Karpas-422 (cell line): ENCODE data around the gene MRFAP1. TPM values are rescaled to one million over a fixed set of nuclear protein-coding genes. Genes with fewer than 3 reads are reported as not detected.

Experiments
- DNase-seq: peaks from one replicate; pipeline ENCODE4 v3.0.0-alpha.2; 2015
- H2AFZ ChIP-seq: fragments of 200-600 bp; sonication (generic); 2 replicates; pipeline ENCODE4 v1.6.1; 2014; ENCODE audit warnings: antibody characterized with exemption, low read length, mixed read lengths
- H3K27ac ChIP-seq: fragments of 200-600 bp; sonication (generic); 2 replicates; pipeline ENCODE4 v1.5.1; 2014; ENCODE audit warnings: mild to moderate bottlenecking, low read length, moderate library complexity
- H3K27me3 ChIP-seq: fragments of 200-600 bp; sonication (generic); 2 replicates; pipeline ENCODE4 v1.6.1; 2014; ENCODE audit warnings: low read length, mixed read lengths
- H3K36me3 ChIP-seq: fragments of 200-600 bp; sonication (generic); 2 replicates; pipeline ENCODE4 v1.6.1; 2014; ENCODE audit warnings: low read length, mixed read lengths; ENCODE audit not compliant: insufficient read depth
- H3K4me1 ChIP-seq: fragments of 200-600 bp; sonication (generic); 2 replicates; pipeline ENCODE4 v1.6.1; 2014; ENCODE audit warnings: mild to moderate bottlenecking, low read length, mixed read lengths
- H3K4me2 ChIP-seq: fragments of 200-600 bp; sonication (generic); 2 replicates; pipeline ENCODE4 v1.6.1; 2014; ENCODE audit warnings: low read length, low read depth, mild to moderate bottlenecking; ENCODE audit not compliant: poor library complexity, severe bottlenecking
- H3K4me3 ChIP-seq: fragments of 200-600 bp; sonication (generic); 2 replicates; pipeline ENCODE4 v1.5.1; 2014; ENCODE audit warnings: mild to moderate bottlenecking, antibody characterized with exemption, low read length, mixed read lengths
- H3K79me2 ChIP-seq: fragments of 200-600 bp; sonication (generic); 2 replicates; pipeline ENCODE4 v1.6.1; 2014; ENCODE audit warnings: mild to moderate bottlenecking, low read length, mixed read lengths
- H3K9ac ChIP-seq: fragments of 200-600 bp; sonication (generic); 2 replicates; pipeline ENCODE4 v1.6.0; 2014; ENCODE audit warnings: low read length
- H3K9me2 ChIP-seq: fragments of 200-600 bp; sonication (generic), shearing (Covaris generic); replicated peaks from 2 replicates; pipeline ENCODE4 v1.6.0; 2014; ENCODE audit warnings: mild to moderate bottlenecking, low read length, moderate library complexity; ENCODE audit not compliant: insufficient read depth
- H3K9me3 ChIP-seq: fragments of 300-700, 200-600 bp; sonication (generic); 2 replicates; pipeline ENCODE4 v1.6.1; 2014; ENCODE audit warnings: low read length, mixed read lengths
- H4K20me1 ChIP-seq: fragments of 200-600 bp; sonication (generic); 2 replicates; pipeline ENCODE4 v1.6.1; 2014; ENCODE audit warnings: mild to moderate bottlenecking, antibody characterized with exemption, low read length, low read depth; ENCODE audit not compliant: insufficient read depth
- total RNA-seq: library from RNA; depleted of rRNA; stranded (reverse); fragments of >200 nt; shearing (Covaris generic); gene quantifications from 2 replicates; pipeline ENCODE4 v1.2.3, GENCODE V29; 2014; ENCODE audit warnings: low replicate concordance

The MRFAP1 gene
- total RNA-seq, 1 experiment from 2014 or later, result 28.8 TPM

DNA sequence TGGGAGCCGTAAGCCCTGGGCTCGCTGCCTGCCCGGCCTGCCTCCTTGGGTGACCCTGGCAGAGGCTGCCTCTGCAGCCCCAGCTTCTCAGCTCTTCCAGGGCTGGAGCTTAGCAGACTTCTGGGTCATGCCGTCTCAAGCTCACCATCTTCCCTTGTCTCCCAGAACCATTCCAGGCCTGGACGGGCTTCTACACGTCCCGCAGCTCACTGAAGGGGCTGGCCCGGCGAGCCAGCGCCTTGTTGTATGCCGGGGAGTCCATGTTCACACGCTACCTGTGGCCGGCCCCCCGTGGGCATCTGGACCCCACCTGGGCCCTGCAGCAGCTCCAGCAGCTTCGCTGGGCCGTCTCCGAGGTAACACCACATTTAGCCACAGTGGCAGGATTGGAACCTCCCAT, 43.5 kb upstream of the MRFAP1 start:
- H3K36me3 ChIP-seq, result peaks cover 11% of the 10 kb centered on the region; the same call in 1 of the 2 replicates
- H3K27me3 ChIP-seq, result no peaks in the 10 kb centered on the region
- peaks cover 7% of the 10 kb centered on the region; the same call in 1 of the 2 replicates for H3K4me1 ChIP-seq

DNA sequence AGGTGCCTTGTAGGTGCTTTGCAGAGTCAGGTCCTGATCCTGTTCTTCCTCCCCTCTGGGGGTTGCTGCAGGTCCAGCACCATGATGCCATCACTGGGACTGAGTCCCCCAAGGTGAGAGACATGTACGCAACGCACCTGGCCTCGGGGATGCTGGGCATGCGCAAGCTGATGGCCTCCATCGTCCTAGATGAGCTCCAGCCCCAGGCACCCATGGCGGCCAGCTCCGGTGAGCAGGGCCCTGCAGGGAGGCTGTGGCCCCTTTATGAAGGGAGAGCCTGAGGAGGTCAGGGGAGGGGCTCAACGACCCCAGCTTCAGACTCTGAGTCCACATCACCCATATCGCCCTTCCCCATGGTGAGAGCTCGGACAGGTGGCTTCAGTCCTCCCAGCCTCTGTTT, 42.4 kb upstream of the MRFAP1 start:
- peaks cover 15% of the 10 kb centered on the region; the same call in 1 of the 2 replicates for H3K36me3 ChIP-seq

More for the DNA sequence above, 43.5 kb upstream of the MRFAP1 start:
- H3K4me2 ChIP-seq, result no peak overlapping the region
- no peak overlapping the region for H3K27ac ChIP-seq
- no peak overlapping the region for H3K9ac ChIP-seq
- H3K9me3 ChIP-seq, result no peaks in the 10 kb centered on the region
- H2AFZ ChIP-seq, result no peak overlapping the region
- no peak overlapping the region for H3K4me3 ChIP-seq
- H3K9me2 ChIP-seq, result no peaks in the 10 kb centered on the region
- 0 out of 2 replicates have a peak, but pooled peaks cover 2% of the 10 kb centered on the region for H4K20me1 ChIP-seq
- DNase-seq, result no peak
- no peaks in the 10 kb centered on the region for H3K79me2 ChIP-seq

DNA sequence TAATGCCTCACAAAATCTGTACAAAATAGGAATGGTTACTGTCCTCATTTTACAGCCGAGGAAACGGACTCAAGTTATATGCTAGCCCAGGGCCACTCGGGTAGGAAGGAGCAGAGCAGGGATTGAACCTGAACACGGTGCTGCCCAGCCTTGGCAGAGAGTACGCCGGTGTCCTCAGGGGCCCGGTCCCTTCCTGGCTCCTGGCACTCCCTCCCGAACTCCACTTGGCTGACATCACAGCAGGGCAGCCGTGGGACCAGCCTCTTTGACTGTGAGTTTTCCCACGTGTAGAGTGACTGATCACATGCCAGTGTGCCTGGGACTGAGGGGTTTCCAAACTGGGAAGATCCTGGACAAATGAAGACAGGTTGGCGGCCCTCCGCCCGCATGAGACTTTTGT, 41.8 kb upstream of the MRFAP1 start:
- DNase-seq, result no peak
- no peaks in the 10 kb centered on the region for H4K20me1 ChIP-seq
- H3K27me3 ChIP-seq, result no peaks in the 10 kb centered on the region
- H3K4me1 ChIP-seq, result no peaks in the 10 kb centered on the region
- H3K79me2 ChIP-seq, result no peaks in the 10 kb centered on the region
- H3K9me2 ChIP-seq, result no peaks in the 10 kb centered on the region
- H2AFZ ChIP-seq, result no peak overlapping the region
- no peak overlapping the region for H3K27ac ChIP-seq
- H3K9ac ChIP-seq, result no peak overlapping the region
- peaks cover 20% of the 10 kb centered on the region; the same call in 1 of the 2 replicates for H3K36me3 ChIP-seq
- no peak overlapping the region for H3K4me3 ChIP-seq
- no peaks in the 10 kb centered on the region for H3K9me3 ChIP-seq
- no peak overlapping the region for H3K4me2 ChIP-seq

More for the DNA sequence above, 42.4 kb upstream of the MRFAP1 start:
- no peak overlapping the region for H3K9ac ChIP-seq
- no peaks in the 10 kb centered on the region for H3K9me2 ChIP-seq
- no peaks in the 10 kb centered on the region for H3K4me1 ChIP-seq
- H3K9me3 ChIP-seq, result no peaks in the 10 kb centered on the region
- H3K4me3 ChIP-seq, result no peak overlapping the region
- DNase-seq, result no peak
- H4K20me1 ChIP-seq, result no peaks in the 10 kb centered on the region
- H3K79me2 ChIP-seq, result no peaks in the 10 kb centered on the region
- H3K27ac ChIP-seq, result no peak overlapping the region
- no peaks in the 10 kb centered on the region for H3K27me3 ChIP-seq
- H2AFZ ChIP-seq, result no peak overlapping the region
- H3K4me2 ChIP-seq, result no peak overlapping the region

- H3K36me3 ChIP-seq, result peaks cover 33% of the 10 kb centered on the region
- no peaks in the 10 kb centered on the region for H3K27me3 ChIP-seq
- no peaks in the 10 kb centered on the region for H3K9me2 ChIP-seq
- no peak overlapping the region for H3K4me2 ChIP-seq
- H3K79me2 ChIP-seq, result no peaks in the 10 kb centered on the region
- H2AFZ ChIP-seq, result no peak overlapping the region
- H4K20me1 ChIP-seq, result no peaks in the 10 kb centered on the region
- DNase-seq, result no peak
- no peak overlapping the region for H3K9ac ChIP-seq
- H3K4me1 ChIP-seq, result no peaks in the 10 kb centered on the region
- H3K4me3 ChIP-seq, result no peak overlapping the region
- peaks cover 6% of the 10 kb centered on the region; the same call in 1 of the 2 replicates for H3K9me3 ChIP-seq
- H3K27ac ChIP-seq, result no peak overlapping the region
These were observed 38.7 kb upstream of the MRFAP1 start for GRCh38 chr4:6601661-6602250.

GRCh38 chr4:6602289-6602688, 38.2 kb upstream of the MRFAP1 start:
- H4K20me1 ChIP-seq, result no peaks in the 10 kb centered on the region
- no peak overlapping the region for H3K4me3 ChIP-seq
- H2AFZ ChIP-seq, result no peak overlapping the region
- no peaks in the 10 kb centered on the region for H3K4me1 ChIP-seq
- H3K4me2 ChIP-seq, result no peak overlapping the region
- no peak for DNase-seq
- H3K27me3 ChIP-seq, result no peaks in the 10 kb centered on the region
- H3K79me2 ChIP-seq, result no peaks in the 10 kb centered on the region
- peaks cover 36% of the 10 kb centered on the region for H3K36me3 ChIP-seq
- no peak overlapping the region for H3K9ac ChIP-seq
- H3K9me2 ChIP-seq, result no peaks in the 10 kb centered on the region
- H3K27ac ChIP-seq, result no peak overlapping the region
- H3K9me3 ChIP-seq, result peaks cover 6% of the 10 kb centered on the region; the same call in 1 of the 2 replicates

- Histone ChIP-seq H3K27me3 (no peaks in the 10 kb centered on the region), H3K9me3 (peaks cover 6% of the 10 kb centered on the region; the same call in 1 of the 2 replicates), H3K4me3 (no peak overlapping the region), H2AFZ (no peak overlapping the region), H3K4me2 (no peak overlapping the region), H3K4me1 (no peaks in the 10 kb centered on the region), H3K36me3 (peaks cover 38% of the 10 kb centered on the region), H3K9me2 (no peaks in the 10 kb centered on the region), H3K79me2 (no peaks in the 10 kb centered on the region), H4K20me1 (no peaks in the 10 kb centered on the region), H3K27ac (no peak overlapping the region), H3K9ac (no peak overlapping the region)
- DNase-seq, result no peak
These were observed 37.4 kb upstream of the MRFAP1 start for GRCh38 chr4:6603128-6603527.

- Histone ChIP-seq H3K9ac (no peak overlapping the region), H3K27ac (no peak overlapping the region), H3K36me3 (peaks cover 38% of the 10 kb centered on the region)
These were observed 35.4 kb upstream of the MRFAP1 start for GRCh38 chr4:6605114-6605513.

GRCh38 chr4:6605605-6606004, 34.9 kb upstream of the MRFAP1 start:
- Histone ChIP-seq H3K9ac (no peak overlapping the region), H3K79me2 (no peaks in the 10 kb centered on the region), H2AFZ (no peak overlapping the region), H3K4me1 (no peaks in the 10 kb centered on the region), H3K27ac (no peak overlapping the region), H3K9me2 (no peaks in the 10 kb centered on the region), H3K27me3 (no peaks in the 10 kb centered on the region), H3K4me2 (no peak overlapping the region), H3K4me3 (no peak overlapping the region), H3K9me3 (peaks cover 6% of the 10 kb centered on the region; the same call in 1 of the 2 replicates), H4K20me1 (no peaks in the 10 kb centered on the region), H3K36me3 (peaks cover 38% of the 10 kb centered on the region)
- no peak for DNase-seq

More at GRCh38 chr4:6605114-6605513, 35.4 kb upstream of the MRFAP1 start:
- H3K4me1 ChIP-seq, result no peaks in the 10 kb centered on the region
- no peak for DNase-seq
- no peak overlapping the region for H3K4me3 ChIP-seq
- no peak overlapping the region for H2AFZ ChIP-seq
- no peaks in the 10 kb centered on the region for H3K9me2 ChIP-seq
- H3K9me3 ChIP-seq, result peaks cover 6% of the 10 kb centered on the region; the same call in 1 of the 2 replicates
- no peaks in the 10 kb centered on the region for H4K20me1 ChIP-seq
- H3K27me3 ChIP-seq, result no peaks in the 10 kb centered on the region
- H3K4me2 ChIP-seq, result no peak overlapping the region
- no peaks in the 10 kb centered on the region for H3K79me2 ChIP-seq
